GM12878 (cell line): Measurements from ENCODE around the gene FAM118A. TPM values are rescaled to one million over a fixed set of nuclear protein-coding genes. Genes with fewer than 3 reads are reported as not detected.

Source experiments
- ATAC-seq: fragments of 200-7000 bp; cut with Tn5 transposase; 3 replicates; pipeline ENCODE4 v1.9.1; 2020; ENCODE audit warnings: mild to moderate bottlenecking, moderate library complexity
- BruUV-seq: library from RNA; stranded (reverse); fragments of 400-500 nt; replicated peaks from 2 replicates; lab custom pipeline; 2021; lab: Mats Ljungman, UMichigan
- CTCF ChIA-PET: fragments of 300-600 bp; sonication (Branson Sonifier 250); formaldehyde crosslinking; extraction: SDS; loops from one replicate; lab custom pipeline; 2021; ENCODE audit warnings: inconsistent platforms; lab: Yijun Ruan, JAX
- POLR2A ChIA-PET: fragments of 350-600 bp; formaldehyde crosslinking; extraction: SDS; loops from one replicate; lab custom pipeline; 2021; ENCODE audit warnings: inconsistent platforms; lab: Charles Lee
- RAD21 ChIA-PET: fragments of 300-600 bp; sonication (Branson Sonifier 250); formaldehyde crosslinking; loops from one replicate; lab custom pipeline; 2023; ENCODE audit warnings: antibody characterized with exemption; ENCODE audit not compliant: unreplicated experiment; lab: Charles Lee
- SMC1A ChIA-PET: fragments of 300-600 bp; sonication (Branson Sonifier 250); formaldehyde crosslinking; loops from one replicate; lab custom pipeline; 2023; ENCODE audit not compliant: unreplicated experiment, uncharacterized antibody; lab: Charles Lee
- DNase-seq: peaks from one replicate; pipeline ENCODE4 v3.0.0-alpha.2; 2011; ENCODE audit warnings: low read depth, low spot score
- FAIRE-seq: peaks from 3 replicates; lab custom pipeline; 2011; peaks lifted over from hg19 to GRCh38; lab: Jason Lieb, UNC
- H2AFZ ChIP-seq: 2 replicates; pipeline ENCODE4 v1.6.0; 2011; ENCODE audit warnings: low read depth, low read length, control low read depth; ENCODE audit not compliant: control insufficient read depth
- H3K27ac ChIP-seq: 2 replicates; pipeline ENCODE4 v1.5.1; 2011; ENCODE audit warnings: control low read depth; ENCODE audit not compliant: control insufficient read depth, insufficient read depth
- H3K27me3 ChIP-seq, 2 experiments: replicated peaks in 1 of 2; 2 replicates each; pipeline versions ENCODE4 v1.6.0 to v1.6.1; 2011; ENCODE audit warnings: low read length in 1 of 2; ENCODE audit not compliant: control insufficient read depth in 2 of 2, insufficient read depth in 2 of 2
- H3K36me3 ChIP-seq, 2 experiments: 2 replicates each; pipeline ENCODE4 v1.5.1; 2011; ENCODE audit warnings: low read length in 1 of 2; ENCODE audit not compliant: control insufficient read depth in 2 of 2, insufficient read depth in 2 of 2
- H3K4me1 ChIP-seq: 2 replicates; pipeline ENCODE4 v1.6.1; 2011; ENCODE audit warnings: mild to moderate bottlenecking, low read length, moderate library complexity, mixed read lengths; ENCODE audit not compliant: control insufficient read depth, insufficient read depth
- H3K4me2 ChIP-seq: 2 replicates; pipeline ENCODE4 v1.6.0; 2011; ENCODE audit warnings: control low read depth; ENCODE audit not compliant: control insufficient read depth, insufficient read depth
- H3K4me3 ChIP-seq: fragments of 200-600 bp; sonication (generic); 2 replicates; pipeline ENCODE4 v1.5.1; 2016
- H3K79me2 ChIP-seq: 2 replicates; pipeline ENCODE4 v1.6.0; 2011; ENCODE audit warnings: low read length; ENCODE audit not compliant: control insufficient read depth, insufficient read depth
- H3K9ac ChIP-seq: 2 replicates; pipeline ENCODE4 v1.8.0; 2011; ENCODE audit warnings: low read length, control low read depth, mixed read lengths; ENCODE audit not compliant: control insufficient read depth, insufficient read depth
- H3K9me3 ChIP-seq: replicated peaks from 3 replicates; pipeline ENCODE4 v1.5.1; 2011; ENCODE audit warnings: mild to moderate bottlenecking, low read length; ENCODE audit not compliant: control insufficient read depth, insufficient read depth
- H4K20me1 ChIP-seq: 2 replicates; pipeline ENCODE4 v1.6.0; 2011; ENCODE audit not compliant: control insufficient read depth, insufficient read depth
- PAX8 ChIP-seq: fragments of 450-650 bp; IDR thresholded peaks from 2 replicates; pipeline ENCODE4 v1.6.1; 2017; ENCODE audit warnings: mild to moderate bottlenecking, moderate library complexity
- SREBF2 ChIP-seq: IDR thresholded peaks from 2 replicates; pipeline ENCODE4 v1.6.1; 2012; ENCODE audit warnings: mild to moderate bottlenecking, low read length
- SUPT20H ChIP-seq: IDR thresholded peaks from 2 replicates; pipeline ENCODE4 v1.6.1; 2011; ENCODE audit warnings: low read depth, mild to moderate bottlenecking, low read length, moderate library complexity, borderline replicate concordance; ENCODE audit not compliant: control insufficient read depth
- TARDBP ChIP-seq: IDR thresholded peaks from 2 replicates; pipeline ENCODE4 v1.6.1; 2016; ENCODE audit warnings: borderline replicate concordance
- ZNF24 ChIP-seq: fragments of 450-650 bp; IDR thresholded peaks from 2 replicates; pipeline ENCODE4 v1.6.1; 2017; ENCODE audit warnings: antibody characterized with exemption, mild to moderate bottlenecking
- ZSCAN29 ChIP-seq: fragments of 450-650 bp; IDR thresholded peaks from 2 replicates; pipeline ENCODE4 v1.6.1; 2017; ENCODE audit warnings: mild to moderate bottlenecking, moderate library complexity
- WGBS: methylation state at CpG from one replicate; pipeline ENCODE4 v1.1.6; 2016; ENCODE audit warnings: low lambda C conversion rate; ENCODE audit not compliant: insufficient replicate concordance, insufficient coverage; ENCODE audit errors: missing lambda C conversion rate; 5-methylcytosine and 5-hydroxymethylcytosine counted together
- in situ Hi-C: fragments of 300-500 bp; cut with MboI; formaldehyde crosslinking; loops from 9 replicates; pipeline ENCODE4 v1.14.3; 2018; ENCODE audit warnings: mixed read lengths
- intact Hi-C: fragments of 100-400 bp; cut with micrococcal nuclease; formaldehyde crosslinking; loops from one replicate; pipeline ENCODE4 v1.14.2; 2022; ENCODE audit not compliant: unreplicated experiment
- polyA plus RNA-seq, 11 experiments: library from polyadenylated mRNA; depleted of rRNA in 4 of 11; unstranded in 6 of 11; stranded (reverse) in 5 of 11; fragments of >200 nt; fragmentation: Nextera tagmentation in 4 of 11; fragmentation: Illumina TruSeq in 1 of 11; extraction: Ambion mirVana in 4 of 11; extraction: Trizol in 1 of 11; gene quantifications; 1 replicate in 1 of 11; 2 replicates in 10 of 11; pipeline versions ENCODE4 v1.2.1 to v1.2.3, GENCODE V29; 2011 to 2016; ENCODE audit warnings: inconsistent platforms in 2 of 11, missing spikeins in 2 of 11, low read depth in 1 of 11
- total RNA-seq, 4 experiments: library from RNA; depleted of rRNA in 3 of 4; stranded (reverse); fragments of >200 nt in 3 of 4; fragmentation: Illumina TruSeq in 1 of 4; extraction: Trizol in 1 of 4; gene quantifications; 2 replicates each; pipeline versions ENCODE4 v1.2.1 to v1.2.3, GENCODE V29; 2013 to 2021
- TF ChIP-seq, protein P1 (sequence below), 3 experiments: IDR thresholded peaks in 2 of 3; conservative IDR thresholded peaks in 1 of 3; 2 replicates each; pipeline ENCODE4 v1.5.1; 2011; ENCODE audit warnings: low read depth in 3 of 3, low read length in 3 of 3, mild to moderate bottlenecking in 3 of 3, control low read depth in 2 of 3, moderate library complexity in 2 of 3, inconsistent platforms in 1 of 3, mixed read lengths in 1 of 3; ENCODE audit not compliant: control insufficient read depth in 2 of 3, insufficient read depth in 1 of 3; ENCODE audit errors: extremely low read depth in 1 of 3

Gene FAM118A
- total and polyA plus RNA-seq, 10 of the 15 experiments (the other 5 are each of a cell fraction or from before 2014, with no cell fraction given) = 17.4 to 332 (median 56.6) TPM

GRCh38 chr22:45334068-45334467 lies 24.3 kb downstream of the FAM118A start:
- no peaks in the 10 kb centered on the region for H3K4me1 ChIP-seq
- no peaks in the 10 kb centered on the region for H4K20me1 ChIP-seq
- H3K79me2 ChIP-seq = no peaks in the 10 kb centered on the region
- WGBS = 60% methylated on average over 5 of the region's 5 CpGs
- no peak overlapping the region for H3K9ac ChIP-seq
- H3K9me3 ChIP-seq = no peaks in the 10 kb centered on the region
- POLR2A ChIA-PET = interaction anchor here (0.6 kb wide), 1 partner anchor 127 kb away, joined by 4 read pairs; no protein-coding TSS in a partner anchor
- TF ChIP-seq TARDBP = no peak
- TF ChIP-seq ZSCAN29 = no peak
- no peak for TF ChIP-seq PAX8
- TF ChIP-seq SUPT20H = no peak
- no peak for TF ChIP-seq ZNF24
- TF ChIP-seq SREBF2 = no peak
- TF ChIP-seq, protein P1, sequence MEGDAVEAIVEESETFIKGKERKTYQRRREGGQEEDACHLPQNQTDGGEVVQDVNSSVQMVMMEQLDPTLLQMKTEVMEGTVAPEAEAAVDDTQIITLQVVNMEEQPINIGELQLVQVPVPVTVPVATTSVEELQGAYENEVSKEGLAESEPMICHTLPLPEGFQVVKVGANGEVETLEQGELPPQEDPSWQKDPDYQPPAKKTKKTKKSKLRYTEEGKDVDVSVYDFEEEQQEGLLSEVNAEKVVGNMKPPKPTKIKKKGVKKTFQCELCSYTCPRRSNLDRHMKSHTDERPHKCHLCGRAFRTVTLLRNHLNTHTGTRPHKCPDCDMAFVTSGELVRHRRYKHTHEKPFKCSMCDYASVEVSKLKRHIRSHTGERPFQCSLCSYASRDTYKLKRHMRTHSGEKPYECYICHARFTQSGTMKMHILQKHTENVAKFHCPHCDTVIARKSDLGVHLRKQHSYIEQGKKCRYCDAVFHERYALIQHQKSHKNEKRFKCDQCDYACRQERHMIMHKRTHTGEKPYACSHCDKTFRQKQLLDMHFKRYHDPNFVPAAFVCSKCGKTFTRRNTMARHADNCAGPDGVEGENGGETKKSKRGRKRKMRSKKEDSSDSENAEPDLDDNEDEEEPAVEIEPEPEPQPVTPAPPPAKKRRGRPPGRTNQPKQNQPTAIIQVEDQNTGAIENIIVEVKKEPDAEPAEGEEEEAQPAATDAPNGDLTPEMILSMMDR (IDR thresholded peaks at IDR 0.05 in 2 of 3, conservative IDR thresholded peaks at IDR 0.05 in 1 of 3; ENCODE audit: control insufficient read depth in 2 of 3, extremely low read depth in 1 of 3, insufficient read depth in 1 of 3, low read depth in 3 of 3, low read length in 3 of 3) = no peak
- intact Hi-C loops (no loop called here), in situ Hi-C loops (no loop called here)
- H3K4me2 ChIP-seq = no peak overlapping the region
- SMC1A ChIA-PET = interaction anchor here (1.3 kb wide), 1 partner anchor 62 kb away, joined by 3 read pairs; no protein-coding TSS in a partner anchor
- BruUV-seq = no TSS peak
- no peak overlapping the region for H3K4me3 ChIP-seq
- CTCF ChIA-PET = interaction anchor here (1.1 kb wide), 1 partner anchor 20 kb away, joined by 3 read pairs; no protein-coding TSS in a partner anchor
- DNase-seq (no peak), ATAC-seq (no peak), FAIRE-seq (no peak)
- H2AFZ ChIP-seq = no peak overlapping the region
- RAD21 ChIA-PET = interaction anchor here (0.7 kb wide), 1 partner anchor 169 kb away, joined by 3 read pairs; no protein-coding TSS in a partner anchor
- no peaks in the 10 kb centered on the region for H3K27me3 ChIP-seq
- H3K36me3 ChIP-seq = peaks cover 11 to 17% of the 10 kb centered on the region in 2 experiments; a peak in 3 of 4 replicates
- no peak overlapping the region for H3K27ac ChIP-seq
